TTC549 (cell line): ENCODE results near the gene NFATC1.

ENCODE experiments used
- FAIRE-seq: peaks from 2 replicates; lab custom pipeline; 2012; peaks lifted over from hg19 to GRCh38; lab: Jason Lieb, UNC

Gene NFATC1

DNA sequence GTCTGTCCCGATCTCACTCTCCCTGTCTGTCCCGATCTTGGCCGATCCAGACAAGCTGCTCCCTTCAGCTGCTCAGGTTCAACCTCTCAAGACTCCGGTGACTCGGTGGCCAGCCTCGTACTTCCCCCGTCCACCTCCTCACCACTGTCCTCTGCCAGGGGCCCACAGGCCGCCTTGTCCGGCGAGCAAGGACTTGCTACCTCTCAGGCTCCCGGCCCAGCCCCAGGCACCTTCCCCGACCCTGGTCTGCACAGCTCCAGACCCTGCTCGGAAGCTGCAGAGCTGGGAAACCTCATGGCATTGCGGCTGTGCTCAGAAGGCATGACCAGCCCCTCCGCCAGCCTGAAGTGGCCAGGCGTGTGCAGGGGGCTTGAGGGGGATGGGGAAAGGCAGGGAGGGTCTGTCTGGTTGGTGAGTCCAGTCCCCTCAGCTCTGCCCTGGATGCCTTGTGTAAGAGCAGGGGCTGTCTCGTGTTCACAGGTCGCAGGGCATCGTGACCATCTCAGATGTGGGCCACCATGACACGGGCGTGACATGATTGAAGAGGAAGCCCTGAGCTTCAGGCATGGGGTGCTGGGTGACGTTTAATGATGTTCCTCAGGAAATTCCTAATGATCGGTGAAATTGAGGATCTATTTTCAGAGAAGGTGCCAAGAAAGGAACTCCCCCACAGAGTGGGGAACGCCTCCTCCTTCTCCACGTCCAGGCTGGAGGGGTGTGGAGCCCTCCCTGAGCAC, 162.6 kb downstream of the NFATC1 start:
- FAIRE-seq = no peak

DNA sequence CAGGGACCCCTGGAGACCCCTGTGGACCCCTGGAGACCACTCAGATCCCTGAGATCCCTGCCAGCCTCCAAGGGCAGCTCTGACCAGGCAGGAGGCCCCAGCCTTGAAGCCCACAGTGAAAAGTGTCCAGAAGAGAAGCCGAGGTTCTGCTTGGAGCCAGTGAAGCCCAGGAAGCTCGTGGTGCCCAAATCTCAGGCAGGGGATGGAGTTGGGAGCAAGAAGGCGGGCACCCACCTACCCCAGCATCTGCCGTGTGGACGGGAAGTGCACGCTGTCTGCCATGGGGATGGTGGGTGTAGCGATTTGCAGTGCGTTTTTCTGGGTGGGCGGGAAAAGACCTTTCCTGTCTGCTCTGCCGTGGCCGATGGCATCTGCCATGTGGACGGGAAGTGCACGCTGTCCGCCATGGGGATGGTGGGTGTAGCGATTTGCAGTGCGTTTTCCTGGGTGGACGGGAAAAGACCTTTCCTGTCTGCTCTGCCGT, 163.2 kb downstream of the NFATC1 start:
- FAIRE-seq = no peak

DNA sequence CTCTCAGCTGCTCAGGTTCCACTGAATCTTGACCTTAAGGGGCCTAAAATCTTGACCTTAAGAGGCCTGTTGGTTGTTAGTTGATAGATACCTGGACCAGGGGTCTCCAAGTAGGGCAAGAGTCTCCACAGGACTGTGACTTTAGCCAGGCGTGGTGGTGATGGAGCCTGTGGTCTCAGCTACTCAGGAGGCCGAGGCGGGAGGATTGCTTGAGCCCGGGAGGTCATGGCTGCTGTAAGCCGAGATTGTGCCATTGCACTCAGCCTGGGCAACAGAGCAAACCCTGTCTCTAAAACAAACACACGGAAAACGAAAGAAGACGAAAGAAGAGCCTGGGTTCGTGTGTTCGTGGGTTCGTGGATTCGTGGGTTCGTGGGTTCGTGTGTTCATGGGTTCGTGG, 163.7 kb downstream of the NFATC1 start:
- FAIRE-seq = no peak

DNA sequence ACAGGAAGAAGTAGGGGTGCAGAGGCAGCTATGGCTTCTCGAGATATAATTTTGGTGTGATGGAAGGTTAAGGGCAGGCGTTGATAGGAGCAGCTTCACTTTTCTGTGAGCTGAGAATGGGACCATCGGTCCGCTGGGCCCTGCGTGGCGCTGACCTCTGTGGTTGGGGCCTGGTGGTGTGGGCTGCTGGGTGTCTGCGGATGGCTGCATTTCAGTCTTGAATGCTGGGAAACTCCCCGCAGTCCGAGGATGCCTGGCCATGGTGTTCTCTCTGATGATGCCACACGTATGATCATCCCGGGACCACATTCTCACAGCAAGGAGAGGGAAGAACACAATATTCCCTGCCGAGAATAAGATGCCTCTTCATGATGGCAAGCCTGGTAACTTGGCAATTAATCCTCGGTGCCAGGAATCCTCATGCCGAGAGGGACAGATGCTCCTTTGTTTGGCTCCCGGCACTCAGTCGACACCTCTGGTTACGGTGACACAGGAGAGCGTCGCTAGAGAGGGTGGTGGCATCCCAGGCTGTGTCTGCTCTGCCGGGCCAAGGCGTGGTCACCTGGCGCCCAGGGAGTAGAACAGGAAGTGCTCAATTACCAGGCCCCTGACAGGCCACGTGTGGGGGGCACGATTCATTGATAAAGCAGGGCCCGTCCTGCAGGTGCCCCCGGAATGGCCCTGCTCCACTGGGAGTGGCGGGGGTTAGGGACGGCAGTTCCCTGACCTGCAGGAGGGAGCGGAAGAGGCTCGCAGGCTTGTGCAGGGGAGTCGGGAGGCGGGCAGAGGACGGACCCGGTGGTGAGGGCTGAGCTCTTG, 164.5 kb downstream of the NFATC1 start:
- FAIRE-seq = no peak

DNA sequence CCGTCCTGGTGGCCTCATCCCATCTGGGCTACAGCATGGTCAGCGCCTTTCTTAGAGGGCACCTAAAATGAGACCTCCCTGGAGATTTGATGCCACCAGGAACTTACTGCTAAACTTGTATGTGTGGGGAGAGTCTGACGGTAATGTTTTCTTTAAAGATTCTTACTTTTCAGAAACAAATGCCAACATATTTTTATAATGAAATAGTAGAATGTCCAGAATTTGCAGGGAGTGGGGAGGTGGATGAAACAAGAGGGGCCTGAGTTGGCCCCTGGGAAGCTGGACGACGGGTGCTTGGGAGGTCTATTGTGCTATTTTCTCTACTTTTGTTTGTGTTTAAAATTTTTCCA, 165.1 kb downstream of the NFATC1 start:
- FAIRE-seq = no peak

DNA sequence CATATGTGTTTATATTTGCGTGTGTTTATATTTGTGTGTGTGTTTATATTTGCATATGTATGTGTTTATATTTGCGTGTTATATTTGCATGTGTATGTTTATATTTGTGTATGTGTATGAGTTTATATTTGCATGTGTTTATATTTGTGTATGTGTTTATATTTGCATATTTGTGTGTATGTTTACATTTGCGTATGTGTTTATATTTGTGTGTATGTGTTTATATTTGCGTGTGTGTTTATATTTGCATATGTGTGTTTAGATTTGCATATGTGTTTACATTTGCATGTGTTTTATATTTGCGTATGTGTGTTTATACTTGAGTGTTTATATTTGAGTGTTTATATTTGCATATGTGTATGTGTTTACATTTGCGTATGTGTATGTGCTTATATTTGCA, 168.2 kb downstream of the NFATC1 start:
- no peak for FAIRE-seq

DNA sequence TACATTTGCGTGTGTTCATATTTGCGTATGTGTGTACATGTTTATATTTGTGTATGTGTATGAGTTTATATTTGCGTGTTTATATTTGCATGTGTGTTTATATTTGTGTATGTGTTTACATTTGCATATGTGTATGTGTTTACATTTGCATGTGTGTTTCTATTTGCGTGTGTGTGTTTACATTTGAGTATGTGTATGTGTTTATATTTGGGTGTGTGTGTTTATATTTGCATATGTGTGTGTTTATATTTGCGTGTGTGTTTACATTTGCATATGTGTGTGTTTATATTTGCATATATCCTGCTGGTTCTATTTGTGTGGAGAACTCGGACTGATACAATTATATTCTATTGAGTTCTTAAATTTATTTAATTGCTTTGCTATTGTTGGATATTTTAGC, 168.7 kb downstream of the NFATC1 start:
- FAIRE-seq = no peak

DNA sequence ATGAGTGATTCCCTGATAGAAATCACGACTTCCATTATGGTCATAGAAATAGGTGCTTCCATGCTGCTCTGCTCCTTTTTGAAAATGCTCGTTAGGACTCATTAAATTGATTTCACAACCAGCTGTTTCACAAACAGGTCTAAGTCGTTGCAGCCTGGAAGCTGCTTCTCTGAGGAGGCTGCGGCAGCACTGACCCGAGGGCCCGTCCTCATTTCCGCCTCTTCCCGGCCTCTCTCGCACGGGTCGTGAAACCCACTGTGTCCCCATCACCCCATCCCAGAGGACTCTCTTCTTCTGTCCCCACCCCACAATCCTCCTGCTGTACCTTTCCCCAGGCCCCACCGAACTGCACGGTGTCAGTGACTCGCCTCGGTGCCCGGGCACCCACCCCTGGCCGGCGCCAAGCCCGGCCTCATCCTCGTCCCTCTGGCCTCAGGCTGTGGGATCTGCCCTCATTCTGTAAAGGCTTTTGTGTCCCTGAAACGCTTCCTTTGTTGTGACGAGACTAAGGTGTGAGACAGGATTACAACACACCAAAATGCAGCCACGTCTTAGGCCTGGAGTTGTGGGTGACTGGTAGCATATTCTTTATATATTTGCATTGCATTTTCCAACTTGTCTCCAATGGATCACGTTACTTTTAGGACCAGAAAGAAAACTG, 171.2 kb downstream of the NFATC1 start:
- FAIRE-seq = no peak

DNA sequence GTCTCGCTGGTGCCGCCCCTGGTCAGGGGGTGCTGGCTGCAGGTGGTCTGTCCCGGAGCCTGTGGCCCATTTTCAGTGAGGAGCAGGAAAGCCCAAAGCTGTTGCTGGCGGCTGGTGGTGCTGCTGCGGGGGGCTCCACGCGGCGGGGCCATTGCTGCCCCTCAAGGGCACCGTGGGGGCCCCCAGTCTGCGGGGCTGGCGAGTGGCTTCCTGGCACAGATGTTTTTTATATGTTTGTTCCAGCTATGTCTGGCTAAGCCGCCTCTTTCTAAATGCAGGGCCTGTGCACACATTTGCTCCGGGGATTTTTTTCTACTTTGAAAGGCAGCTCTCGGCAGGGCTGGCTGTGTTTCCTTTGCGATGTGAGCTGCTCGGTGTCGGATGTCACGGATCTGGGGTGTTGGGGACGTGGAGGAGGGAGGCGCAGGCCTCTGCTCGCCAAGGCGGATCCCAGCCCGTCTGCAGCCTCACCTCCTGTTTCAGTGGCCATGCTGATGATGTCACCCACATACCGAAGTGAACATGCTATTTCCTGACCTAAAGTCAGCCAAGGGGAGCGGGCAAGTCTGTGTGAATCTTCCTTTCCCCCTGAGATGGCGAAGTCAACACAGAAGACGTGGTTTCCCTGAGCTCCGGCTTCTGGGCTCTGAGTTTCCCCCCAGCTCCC, 171.9 kb downstream of the NFATC1 start:
- FAIRE-seq = no peak

DNA sequence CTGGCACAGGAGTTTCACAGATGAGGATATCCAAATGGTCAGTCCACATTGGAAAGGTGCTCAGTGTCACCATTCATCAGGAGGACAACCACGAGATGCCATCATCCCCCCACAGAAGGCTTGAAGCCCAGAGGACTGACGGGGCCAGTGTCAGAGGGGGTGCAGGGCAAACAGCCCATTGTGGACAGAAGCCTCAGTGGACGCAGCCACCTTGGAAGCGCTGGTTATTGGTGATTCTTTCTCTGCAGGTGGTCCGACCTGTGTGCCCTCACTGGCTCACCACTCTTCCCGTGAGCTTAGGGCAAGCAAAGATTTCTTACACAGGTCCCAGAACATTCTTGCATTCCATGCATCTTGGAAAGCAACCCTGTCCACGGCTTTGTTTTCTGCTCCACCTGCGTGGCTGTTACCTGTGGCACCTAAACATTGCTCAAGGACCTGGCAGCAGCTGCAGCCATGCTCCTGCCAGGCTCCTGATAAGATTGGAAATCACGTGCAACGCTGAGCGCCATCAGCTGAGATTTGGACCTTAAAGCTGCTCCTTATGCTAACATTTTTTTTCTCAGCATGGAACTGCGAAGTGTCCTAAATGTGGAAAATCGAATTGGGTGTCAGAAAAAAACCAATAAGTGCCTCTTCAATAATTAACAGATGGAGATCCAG, 172.9 kb downstream of the NFATC1 start:
- no peak for FAIRE-seq

DNA sequence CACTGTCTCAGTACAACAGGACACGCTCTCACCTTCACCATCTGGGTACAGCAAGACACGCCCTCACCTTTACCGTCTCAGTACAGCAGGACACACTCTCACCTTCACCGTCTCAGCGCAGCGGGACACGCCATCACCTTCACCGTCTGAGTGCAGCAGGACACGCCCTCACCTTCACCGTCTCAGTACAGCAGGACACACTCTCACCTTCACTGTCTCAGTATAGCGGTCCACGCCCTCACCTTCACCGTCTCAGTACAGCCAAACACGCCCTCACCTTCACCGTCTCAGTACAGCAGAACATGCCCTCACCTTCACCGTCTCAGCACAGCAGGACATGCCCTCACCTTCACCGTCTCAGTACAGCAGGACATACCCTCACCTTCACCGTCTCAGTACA, 174.0 kb downstream of the NFATC1 start:
- FAIRE-seq = no peak

DNA sequence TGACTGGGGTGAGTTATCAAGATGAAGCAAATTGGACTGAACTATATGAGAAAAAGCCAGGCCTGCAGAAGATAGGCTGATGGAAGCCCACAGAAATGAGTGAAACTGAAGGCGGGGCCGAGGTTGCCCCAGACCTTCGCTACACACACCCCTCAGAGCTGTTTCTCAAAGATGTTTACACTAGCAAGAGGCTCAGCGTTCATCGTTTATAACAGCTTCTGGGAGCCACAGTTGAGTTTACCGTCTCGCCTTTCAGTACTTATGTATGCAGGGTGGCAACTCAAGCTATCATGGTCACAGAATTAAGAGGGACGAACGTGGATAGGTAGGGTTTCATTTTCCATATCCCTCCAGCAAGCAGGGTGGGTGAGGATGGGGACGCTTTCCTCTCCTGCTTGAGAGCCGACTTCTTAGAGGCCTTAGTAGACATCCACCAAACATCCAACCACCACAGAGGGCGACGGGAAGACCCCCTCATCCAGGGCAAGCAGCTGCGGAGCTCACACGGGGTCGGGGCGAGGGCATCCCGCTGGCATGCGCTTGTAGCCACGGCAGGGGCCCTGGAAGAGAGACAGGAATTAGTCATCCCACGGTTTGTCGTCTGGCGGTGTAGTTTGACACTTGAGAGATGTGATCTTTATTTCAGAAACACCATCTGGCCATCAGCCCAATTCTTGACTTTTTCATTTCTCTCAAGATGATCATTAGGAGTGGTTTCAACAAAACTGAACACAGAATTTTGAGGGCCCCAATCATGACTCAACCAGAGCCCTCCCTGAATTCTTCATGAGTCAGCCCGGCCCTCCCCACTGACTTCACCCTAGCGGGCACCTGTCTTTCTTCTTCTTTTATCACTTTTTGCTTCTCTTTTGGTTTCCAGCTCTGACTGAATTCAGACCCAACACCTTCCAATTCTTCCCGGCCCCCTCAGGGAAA, 174.8 kb downstream of the NFATC1 start:
- no peak for FAIRE-seq

DNA sequence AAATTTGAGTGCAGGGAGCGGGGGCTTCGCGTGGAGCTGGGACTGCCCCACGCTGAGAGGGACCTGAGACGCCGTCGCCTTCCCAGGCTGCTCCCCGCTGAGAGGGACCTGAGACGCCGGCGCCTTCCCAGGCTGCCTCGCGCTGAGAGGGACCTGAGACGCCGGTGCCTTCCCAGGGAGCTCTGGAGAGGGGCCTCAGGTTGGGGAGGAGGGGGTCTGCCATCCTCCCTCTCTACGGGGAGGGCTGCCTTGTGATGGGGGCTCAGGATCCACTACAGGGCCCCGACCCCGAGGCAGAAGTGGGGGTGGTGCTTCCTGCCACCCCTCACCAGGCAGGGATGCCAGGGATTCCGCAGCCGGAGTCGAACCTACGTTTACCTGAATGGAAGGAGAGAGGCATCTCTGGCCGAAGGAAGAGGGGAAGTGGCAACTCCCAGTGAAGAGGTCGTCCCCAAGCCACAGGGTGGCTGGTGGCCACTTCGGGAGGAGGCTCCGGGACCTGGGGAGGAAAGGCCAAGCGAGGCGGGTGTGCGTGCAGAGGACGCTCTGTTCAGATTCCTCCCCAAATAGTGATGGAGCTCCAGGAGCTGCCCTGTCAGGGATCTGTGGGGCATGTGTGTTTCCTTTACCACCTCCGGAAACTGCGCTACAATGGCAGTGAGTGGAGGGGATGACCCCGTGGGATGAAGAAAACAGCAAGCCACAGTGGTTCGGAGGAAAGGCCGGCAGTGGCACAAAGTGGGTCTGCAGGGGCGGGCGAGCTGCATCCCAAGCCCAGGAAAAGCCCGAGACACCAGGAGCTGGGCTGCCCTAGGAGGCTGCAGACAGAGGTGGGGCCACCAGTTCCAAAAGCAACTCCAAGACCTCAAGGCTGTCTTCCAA, 175.7 kb downstream of the NFATC1 start:
- no peak for FAIRE-seq

DNA sequence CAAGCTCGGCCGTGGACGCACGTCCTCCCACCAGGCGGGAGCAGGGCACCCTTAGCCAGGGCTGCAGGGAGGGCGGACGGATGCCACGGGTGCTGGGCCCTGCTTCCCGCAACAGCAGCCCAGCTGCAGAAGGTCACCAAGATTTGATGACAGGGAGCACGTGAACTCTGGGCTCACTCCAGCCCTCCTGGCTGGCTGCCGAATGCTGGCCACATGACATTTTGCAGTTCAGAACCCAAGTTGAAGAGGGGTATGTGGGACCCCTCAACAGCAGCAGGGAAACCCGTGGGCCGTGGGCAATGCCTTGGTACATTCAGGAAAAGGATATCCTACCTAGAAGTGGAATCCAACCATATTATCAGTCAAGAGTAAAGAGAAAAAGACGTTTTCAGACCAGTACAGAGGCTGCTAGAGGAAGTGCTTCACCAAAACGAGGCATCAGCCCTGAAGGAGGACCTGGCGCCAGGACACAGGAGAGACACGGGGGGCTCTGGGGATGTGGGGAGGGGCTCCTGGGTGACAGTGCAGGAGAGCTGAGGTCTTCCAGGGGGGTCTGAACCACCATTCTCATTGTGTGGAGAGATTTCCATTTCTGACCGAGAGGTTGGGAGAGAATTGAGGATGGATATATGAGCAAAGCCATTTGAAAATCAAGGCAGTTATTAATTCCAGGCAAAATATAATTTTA, 176.5 kb downstream of the NFATC1 start:
- FAIRE-seq = no peak

DNA sequence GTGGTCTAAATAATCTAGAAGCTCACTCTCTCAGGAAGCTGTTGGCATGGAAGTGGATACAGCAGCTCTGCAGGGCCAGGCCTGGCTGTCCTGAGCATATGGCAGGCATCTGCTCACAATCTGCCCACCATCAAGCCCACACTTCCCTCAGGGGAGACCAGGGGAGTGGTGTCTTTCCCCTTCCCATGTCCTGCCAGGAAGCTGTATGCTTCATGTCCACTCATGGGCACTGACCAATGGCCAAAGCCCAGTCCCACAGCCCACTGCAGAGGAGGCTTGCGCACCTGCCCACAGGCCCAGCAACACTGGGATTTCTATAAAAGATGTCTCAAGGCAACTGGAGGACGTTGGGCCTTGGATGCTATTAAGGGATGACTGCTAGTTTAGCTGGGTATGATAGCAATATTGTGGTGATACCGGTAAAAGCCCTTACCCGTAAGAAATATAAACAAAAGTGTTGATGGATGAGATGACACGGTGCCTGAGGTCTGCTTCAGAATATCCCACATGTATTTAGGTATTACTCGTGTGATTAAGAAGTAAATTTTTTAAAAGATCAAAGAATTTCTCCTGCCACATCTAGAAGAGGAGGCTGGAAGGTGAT, 177.2 kb downstream of the NFATC1 start:
- FAIRE-seq = no peak

DNA sequence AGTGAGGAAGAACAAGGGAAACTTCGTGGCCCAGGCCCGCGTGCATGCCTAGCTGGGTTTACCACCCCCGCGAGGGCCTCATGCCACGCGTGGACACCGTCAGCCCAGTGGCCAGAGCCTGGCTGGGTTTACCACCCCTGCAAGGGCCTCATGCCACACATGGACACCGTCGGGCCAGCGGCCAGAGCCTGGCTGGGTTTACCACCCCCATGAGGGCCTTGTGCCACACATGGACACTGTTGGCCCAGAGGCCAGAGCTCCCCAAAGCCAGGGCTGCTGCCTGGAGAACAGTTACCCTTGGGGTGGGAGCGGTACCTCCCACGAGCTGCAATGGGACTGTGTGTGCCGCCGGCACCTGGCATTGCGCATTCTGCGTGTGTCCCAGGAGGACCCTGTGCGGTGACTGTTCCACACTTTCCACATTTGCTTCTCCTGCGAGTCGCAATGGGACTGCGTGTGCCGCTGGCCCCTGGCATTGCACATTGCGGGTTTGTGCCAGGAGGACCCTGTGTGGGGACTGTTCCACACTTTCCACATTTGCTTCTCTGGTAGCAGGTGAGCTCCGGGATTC, 178.3 kb downstream of the NFATC1 start:
- FAIRE-seq = no peak

DNA sequence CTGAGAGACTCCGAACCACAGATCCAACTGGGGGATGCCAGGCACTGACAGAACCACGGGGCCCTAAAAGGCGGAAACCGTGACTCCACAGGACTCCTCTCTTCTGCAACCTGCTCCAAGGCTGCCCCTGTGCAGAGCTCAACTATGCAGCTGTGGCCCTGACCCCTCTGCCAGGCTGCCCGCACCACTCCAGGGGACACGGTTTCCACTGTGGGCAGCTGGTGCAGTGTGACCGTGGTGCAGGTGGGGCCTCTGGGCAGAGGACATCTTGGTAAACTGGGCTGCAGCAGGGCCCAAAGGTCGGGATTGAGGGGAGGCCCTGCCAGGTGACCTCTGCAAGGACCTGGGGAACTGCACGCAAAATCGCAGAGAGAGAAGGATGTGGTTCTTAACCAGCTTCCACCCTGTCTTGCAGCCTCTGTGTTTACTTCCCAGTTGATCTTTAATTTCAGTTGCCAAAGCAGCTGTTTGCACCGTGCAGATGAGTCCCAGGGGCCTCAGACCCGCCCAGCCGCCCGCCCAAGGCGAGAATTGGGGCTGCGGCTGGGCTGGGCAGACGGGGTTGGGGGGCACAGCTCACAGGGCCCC, 179.3 kb downstream of the NFATC1 start:
- FAIRE-seq = no peak
